PFSK-1 (cell line): ENCODE measurements around the gene RAB18.

ENCODE experiments used
- FOXP2 ChIP-seq: optimal IDR thresholded peaks from 2 replicates; pipeline ENCODE3; 2011; ENCODE audit warnings: borderline replicate concordance, control low read depth, inconsistent platforms; ENCODE audit not compliant: insufficient read depth; ENCODE audit errors: extremely low read length, extremely low read depth
- POLR2AphosphoS5 ChIP-seq: IDR thresholded peaks from 2 replicates; pipeline ENCODE4 v1.6.1; 2012; ENCODE audit warnings: low read depth, mild to moderate bottlenecking, control low read depth, low read length, moderate library complexity
- REST ChIP-seq, 2 experiments: IDR thresholded peaks; 2 replicates each; pipeline versions ENCODE4 v1.6.1 to v1.8.0; 2011 to 2012; ENCODE audit warnings: low read depth in 2 of 2, low read length in 2 of 2, control low read depth in 1 of 2, inconsistent platforms in 1 of 2, mild to moderate bottlenecking in 1 of 2, moderate library complexity in 1 of 2; ENCODE audit not compliant: insufficient read depth in 1 of 2
- SIN3A ChIP-seq: IDR thresholded peaks from 2 replicates; pipeline ENCODE4 v1.6.1; 2012; ENCODE audit warnings: mild to moderate bottlenecking, low read length, moderate library complexity, borderline replicate concordance; ENCODE audit not compliant: insufficient read depth
- TAF1 ChIP-seq: IDR thresholded peaks from 2 replicates; pipeline ENCODE4 v1.6.1; 2012; ENCODE audit warnings: low read length, control low read depth, borderline replicate concordance; ENCODE audit not compliant: insufficient read depth

The RAB18 gene

GRCh38 chr10:27527666-27528295 lies 23.7 kb downstream of the RAB18 start:
- no peak for TF ChIP-seq FOXP2
- no peak for TF ChIP-seq POLR2AphosphoS5
- TF ChIP-seq SIN3A: no peak
- TF ChIP-seq REST (IDR thresholded peaks at IDR 0.05; ENCODE audit: insufficient read depth in 1 of 2, low read depth in 2 of 2, low read length in 2 of 2): no peak
- TF ChIP-seq TAF1: no peak

GRCh38 chr10:27529010-27529783 lies 25.1 kb downstream of the RAB18 start:
- no peak for TF ChIP-seq FOXP2
- TF ChIP-seq SIN3A: no peak
- no peak for TF ChIP-seq POLR2AphosphoS5
- no peak for TF ChIP-seq REST (IDR thresholded peaks at IDR 0.05; ENCODE audit: insufficient read depth in 1 of 2, low read depth in 2 of 2, low read length in 2 of 2)
- no peak for TF ChIP-seq TAF1

GRCh38 chr10:27530477-27530876 lies 26.4 kb downstream of the RAB18 start:
- TF ChIP-seq FOXP2 (no peak), REST (IDR thresholded peaks at IDR 0.05; ENCODE audit: insufficient read depth in 1 of 2, low read depth in 2 of 2, low read length in 2 of 2) (no peak), TAF1 (no peak), POLR2AphosphoS5 (no peak), SIN3A (no peak)

- no peak for TF ChIP-seq SIN3A
- no peak for TF ChIP-seq REST (IDR thresholded peaks at IDR 0.05; ENCODE audit: insufficient read depth in 1 of 2, low read depth in 2 of 2, low read length in 2 of 2)
- no peak for TF ChIP-seq TAF1
- TF ChIP-seq FOXP2: no peak
- no peak for TF ChIP-seq POLR2AphosphoS5
Measured at GRCh38 chr10:27531336-27531847, 27.3 kb downstream of the RAB18 start.
